ENCODE measurements around the gene CDC16. TPM values are rescaled to one million over a fixed set of nuclear protein-coding genes. Genes with fewer than 3 reads are reported as not detected.

CDC16 gene
- total and polyA plus RNA-seq, 2 of the 4 experiments (the other 2 are of a cell fraction), result 41.6 to 66.6 TPM

DNA sequence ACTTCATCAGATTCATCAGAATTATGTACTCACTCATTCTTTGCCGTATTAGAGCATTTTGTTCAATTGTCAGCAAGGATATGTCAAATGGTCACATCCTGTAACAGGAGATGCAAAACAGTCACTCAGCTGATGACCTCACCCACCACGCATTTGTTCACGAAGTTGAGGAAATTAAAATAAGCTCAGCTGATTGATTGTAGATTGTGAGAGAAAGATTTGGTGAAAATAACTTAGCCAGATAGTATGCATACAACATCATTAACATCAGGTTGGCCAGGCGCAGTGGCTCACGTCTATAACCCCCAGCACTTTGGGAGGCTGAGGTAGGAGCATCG is 22.6 kb upstream of the CDC16 start:
- Histone ChIP-seq H3K36me3 (ENCODE audit: control insufficient read depth, insufficient read depth, low read length) (no peaks in the 10 kb centered on the region), H3K18ac (ENCODE audit: low read depth, low read length) (no peak overlapping the region), H3K4me1 (ENCODE audit: control insufficient read depth, insufficient read depth, low read length) (0 out of 2 replicates have a peak, but pooled peaks cover 3% of the 10 kb centered on the region), H3K9me1 (ENCODE audit: insufficient read depth, low read length) (0 out of 2 replicates have a peak, but pooled peaks cover 3% of the 10 kb centered on the region), H3K14ac (replicated peaks; ENCODE audit: low read depth, low read length) (no peak overlapping the region), H3K4ac (ENCODE audit: low read depth, low read length) (0 out of 2 replicates have a peak overlapping the region, but pooled peaks have one; percentile 9), H3K56ac (ENCODE audit: extremely low read depth, insufficient read depth, low read length) (no peak overlapping the region), H2AK9ac (replicated peaks; ENCODE audit: low read depth, low read length, poor library complexity) (no peak overlapping the region), H4K20me1 (ENCODE audit: insufficient read depth, low read length) (no peaks in the 10 kb centered on the region), H3K4me2 (ENCODE audit: low read depth, low read length) (no peak overlapping the region), H3K9ac (ENCODE audit: low read depth, low read length) (no peak overlapping the region), H3K27ac (ENCODE audit: insufficient read depth, low read length) (no peak overlapping the region), H4K91ac (ENCODE audit: insufficient read depth, low read depth, low read length) (no peak overlapping the region), H3K27me3 (ENCODE audit: control insufficient read depth, insufficient read depth, low read length) (peaks cover 1% of the 10 kb centered on the region; the same call in 1 of the 2 replicates), H2AFZ (replicated peaks; ENCODE audit: low read length, poor library complexity) (no peak overlapping the region), H3K4me3 (ENCODE audit: insufficient read depth, low read depth, low read length) (no peak overlapping the region), H3K23ac (ENCODE audit: low read depth, low read length) (no peak overlapping the region), H2BK5ac (ENCODE audit: low read depth, low read length, poor library complexity, severe bottlenecking) (no peak overlapping the region), H3K79me1 (ENCODE audit: low read depth in 1 of 2, low read length in 2 of 2) (no peaks in the 10 kb centered on the region), H3K9me3 (ENCODE audit: control insufficient read depth, insufficient read depth, low read length) (peaks cover 5% of the 10 kb centered on the region), H2AK5ac (ENCODE audit: low read depth, low read length) (peak overlapping the region; percentile 23; the same call in 1 of the 2 replicates), H2BK20ac (ENCODE audit: low read depth, low read length) (0 out of 2 replicates have a peak overlapping the region, but pooled peaks have one; percentile 4), H2BK120ac (ENCODE audit: low read depth, low read length) (no peak overlapping the region; the same call in 1 of the 2 replicates), H2BK15ac (ENCODE audit: low read depth, low read length) (no peak overlapping the region), H4K5ac (ENCODE audit: low read depth, low read length) (no peak overlapping the region), H4K8ac (ENCODE audit: low read depth in 2 of 2, low read length in 2 of 2) (no peak overlapping the region)
- no peak for TF ChIP-seq FOS (IDR thresholded peaks at IDR 0.05; ENCODE audit: low read depth, low read length)
- TF ChIP-seq RCOR1 (IDR thresholded peaks at IDR 0.05; ENCODE audit: insufficient replicate concordance, low read length), result no peak
- TF ChIP-seq POLR2A (IDR thresholded peaks at IDR 0.05; ENCODE audit: low read depth, low read length), result no peak
- no peak for TF ChIP-seq MAFK (IDR thresholded peaks at IDR 0.05; ENCODE audit: low read depth, low read length)
- TF ChIP-seq MAZ (IDR thresholded peaks at IDR 0.05; ENCODE audit: borderline replicate concordance, low read depth, low read length), result no peak
- TF ChIP-seq, protein P1, sequence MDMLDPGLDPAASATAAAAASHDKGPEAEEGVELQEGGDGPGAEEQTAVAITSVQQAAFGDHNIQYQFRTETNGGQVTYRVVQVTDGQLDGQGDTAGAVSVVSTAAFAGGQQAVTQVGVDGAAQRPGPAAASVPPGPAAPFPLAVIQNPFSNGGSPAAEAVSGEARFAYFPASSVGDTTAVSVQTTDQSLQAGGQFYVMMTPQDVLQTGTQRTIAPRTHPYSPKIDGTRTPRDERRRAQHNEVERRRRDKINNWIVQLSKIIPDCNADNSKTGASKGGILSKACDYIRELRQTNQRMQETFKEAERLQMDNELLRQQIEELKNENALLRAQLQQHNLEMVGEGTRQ (IDR thresholded peaks at IDR 0.05; ENCODE audit: low read depth, low read length), result no peak
- TF ChIP-seq, protein P2, sequence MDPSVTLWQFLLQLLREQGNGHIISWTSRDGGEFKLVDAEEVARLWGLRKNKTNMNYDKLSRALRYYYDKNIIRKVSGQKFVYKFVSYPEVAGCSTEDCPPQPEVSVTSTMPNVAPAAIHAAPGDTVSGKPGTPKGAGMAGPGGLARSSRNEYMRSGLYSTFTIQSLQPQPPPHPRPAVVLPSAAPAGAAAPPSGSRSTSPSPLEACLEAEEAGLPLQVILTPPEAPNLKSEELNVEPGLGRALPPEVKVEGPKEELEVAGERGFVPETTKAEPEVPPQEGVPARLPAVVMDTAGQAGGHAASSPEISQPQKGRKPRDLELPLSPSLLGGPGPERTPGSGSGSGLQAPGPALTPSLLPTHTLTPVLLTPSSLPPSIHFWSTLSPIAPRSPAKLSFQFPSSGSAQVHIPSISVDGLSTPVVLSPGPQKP (IDR thresholded peaks at IDR 0.05; ENCODE audit: borderline replicate concordance, low read depth, low read length), result no peak
- TF ChIP-seq, protein P3, sequence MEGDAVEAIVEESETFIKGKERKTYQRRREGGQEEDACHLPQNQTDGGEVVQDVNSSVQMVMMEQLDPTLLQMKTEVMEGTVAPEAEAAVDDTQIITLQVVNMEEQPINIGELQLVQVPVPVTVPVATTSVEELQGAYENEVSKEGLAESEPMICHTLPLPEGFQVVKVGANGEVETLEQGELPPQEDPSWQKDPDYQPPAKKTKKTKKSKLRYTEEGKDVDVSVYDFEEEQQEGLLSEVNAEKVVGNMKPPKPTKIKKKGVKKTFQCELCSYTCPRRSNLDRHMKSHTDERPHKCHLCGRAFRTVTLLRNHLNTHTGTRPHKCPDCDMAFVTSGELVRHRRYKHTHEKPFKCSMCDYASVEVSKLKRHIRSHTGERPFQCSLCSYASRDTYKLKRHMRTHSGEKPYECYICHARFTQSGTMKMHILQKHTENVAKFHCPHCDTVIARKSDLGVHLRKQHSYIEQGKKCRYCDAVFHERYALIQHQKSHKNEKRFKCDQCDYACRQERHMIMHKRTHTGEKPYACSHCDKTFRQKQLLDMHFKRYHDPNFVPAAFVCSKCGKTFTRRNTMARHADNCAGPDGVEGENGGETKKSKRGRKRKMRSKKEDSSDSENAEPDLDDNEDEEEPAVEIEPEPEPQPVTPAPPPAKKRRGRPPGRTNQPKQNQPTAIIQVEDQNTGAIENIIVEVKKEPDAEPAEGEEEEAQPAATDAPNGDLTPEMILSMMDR (conservative IDR thresholded peaks at IDR 0.05; ENCODE audit: low read depth, low read length), result no peak
- no peak for TF ChIP-seq MXI1 (IDR thresholded peaks at IDR 0.05; ENCODE audit: borderline replicate concordance, low read depth, low read length)
- TF ChIP-seq CHD1 (IDR thresholded peaks at IDR 0.05; ENCODE audit: low read depth, low read length), result no peak
- DNase-seq, result peak; percentile 81
- POLR2A ChIA-PET (ENCODE audit: unreplicated experiment), result no interaction called here
- ATAC-seq (ENCODE audit: low read depth), result peak; percentile 48; the same call in 1 of the 2 replicates
- WGBS, 2 experiments (ENCODE audit: extremely low coverage in 2 of 2, insufficient read length in 1 of 2), result no CpG with 5 or more reads among the region's 6 CpGs
- in situ Hi-C loops (cut with MboI; ENCODE audit: low sequenced_read_pairs), result no loop called here
- no TSS peak for BruUV-seq (replicated peaks)
- intact Hi-C loops (cut with micrococcal nuclease), result no loop called here
- dilution Hi-C loops (cut with HindIII; ENCODE audit: low sequenced_read_pairs, unreplicated experiment), result no loop called here
- CTCF ChIA-PET, result no interaction called here

All from IMR-90 (cell line).